Raji (cell line): ENCODE measurements around the gene COL1A1.

Experiments used
- POLR2A ChIP-seq: IDR thresholded peaks from 2 replicates; pipeline ENCODE4 v1.6.1; 2011; ENCODE audit warnings: low read depth, low read length, control low read depth; ENCODE audit not compliant: insufficient read depth

The COL1A1 gene

DNA sequence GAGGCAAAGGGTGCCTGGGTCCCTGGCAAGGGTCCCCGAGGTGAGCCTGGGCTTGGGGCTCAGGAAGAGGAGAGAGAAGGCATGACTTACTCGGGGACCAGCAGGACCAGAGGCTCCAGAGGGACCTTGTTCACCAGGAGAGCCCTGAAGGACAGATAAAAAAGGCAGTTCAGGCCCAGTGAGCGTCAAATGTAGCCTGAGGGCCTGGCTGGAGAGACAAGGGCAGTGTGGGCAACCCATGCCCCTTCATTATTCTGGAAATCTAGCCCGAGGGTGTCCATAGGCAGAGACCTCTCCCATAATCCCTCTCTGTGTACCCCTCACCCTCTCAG is 14.1 kb downstream of the COL1A1 start:
- TF ChIP-seq POLR2A: no peak

- TF ChIP-seq POLR2A: no peak
Observed at GRCh38 chr17:50186661-50187393, 14.6 kb downstream of the COL1A1 start.

DNA sequence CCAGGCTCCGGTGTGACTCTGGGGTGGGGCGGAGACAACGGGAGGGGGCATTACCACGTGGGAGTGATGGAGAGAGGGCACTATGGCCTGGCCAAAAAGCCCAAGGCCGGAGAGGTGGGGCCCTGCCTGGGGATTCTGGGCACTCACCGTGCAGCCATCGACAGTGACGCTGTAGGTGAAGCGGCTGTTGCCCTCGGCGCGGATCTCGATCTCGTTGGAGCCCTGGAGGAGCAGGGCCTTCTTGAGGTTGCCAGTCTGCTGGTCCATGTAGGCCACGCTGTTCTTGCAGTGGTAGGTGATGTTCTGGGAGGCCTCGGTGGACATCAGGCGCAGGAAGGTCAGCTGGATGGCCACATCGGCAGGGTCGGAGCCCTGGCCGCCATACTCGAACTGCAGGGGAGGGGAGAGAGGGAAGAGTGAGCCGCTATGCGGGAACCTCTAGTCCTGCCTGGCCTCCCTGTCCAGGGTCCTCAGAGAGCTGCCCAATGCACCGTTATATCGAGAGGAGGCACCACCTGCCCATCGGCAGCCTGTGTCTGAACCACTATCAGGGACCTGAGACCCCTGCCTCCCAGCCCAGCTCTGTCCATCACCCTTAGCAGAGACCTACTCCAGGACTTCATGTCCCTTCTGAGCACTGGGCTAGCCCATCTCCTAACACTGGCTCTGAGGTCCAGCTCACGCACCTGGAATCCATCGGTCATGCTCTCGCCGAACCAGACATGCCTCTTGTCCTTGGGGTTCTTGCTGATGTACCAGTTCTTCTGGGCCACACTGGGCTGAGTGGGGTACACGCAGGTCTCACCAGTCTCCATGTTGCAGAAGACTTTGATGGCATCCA is 15.6 kb downstream of the COL1A1 start:
- no peak for TF ChIP-seq POLR2A

GRCh38 chr17:50184611-50185398 is 16.6 kb downstream of the COL1A1 start:
- TF ChIP-seq POLR2A: no peak

GRCh38 chr17:50184064-50184463 is 17.4 kb downstream of the COL1A1 start:
- TF ChIP-seq POLR2A: no peak

DNA sequence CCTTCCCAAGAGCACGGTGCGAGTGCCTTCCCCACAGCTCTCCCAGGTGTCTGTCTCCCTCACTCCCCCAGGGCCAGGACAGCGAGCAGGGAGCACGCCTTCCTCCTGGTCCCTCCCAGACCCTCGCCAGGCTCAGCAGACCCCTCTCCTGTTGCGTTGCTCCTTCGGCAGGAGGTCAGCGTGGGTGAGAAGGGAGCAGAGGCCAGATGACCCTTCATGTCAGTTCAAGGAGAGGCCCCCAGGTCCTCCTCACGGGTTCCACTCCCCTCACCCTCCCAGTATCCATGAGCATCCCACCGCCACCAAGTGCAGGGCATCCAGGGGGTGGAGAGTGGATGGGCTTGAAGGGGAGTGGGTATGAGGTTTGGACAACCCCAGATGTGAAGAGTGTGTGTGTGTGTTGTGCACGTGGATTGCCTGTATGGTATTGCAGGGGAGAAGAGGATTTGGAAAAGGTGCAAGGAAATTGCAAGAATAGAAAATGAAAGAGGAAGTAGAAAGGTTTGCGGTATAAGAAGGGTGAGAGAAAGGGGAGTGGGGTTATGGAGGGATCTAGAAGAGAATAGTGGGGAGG is 17.9 kb downstream of the COL1A1 start:
- no peak for TF ChIP-seq POLR2A

- TF ChIP-seq POLR2A: no peak
Observed at GRCh38 chr17:50182783-50183420, 18.5 kb downstream of the COL1A1 start.

GRCh38 chr17:50181591-50182560 is 19.6 kb downstream of the COL1A1 start:
- no peak for TF ChIP-seq POLR2A

DNA sequence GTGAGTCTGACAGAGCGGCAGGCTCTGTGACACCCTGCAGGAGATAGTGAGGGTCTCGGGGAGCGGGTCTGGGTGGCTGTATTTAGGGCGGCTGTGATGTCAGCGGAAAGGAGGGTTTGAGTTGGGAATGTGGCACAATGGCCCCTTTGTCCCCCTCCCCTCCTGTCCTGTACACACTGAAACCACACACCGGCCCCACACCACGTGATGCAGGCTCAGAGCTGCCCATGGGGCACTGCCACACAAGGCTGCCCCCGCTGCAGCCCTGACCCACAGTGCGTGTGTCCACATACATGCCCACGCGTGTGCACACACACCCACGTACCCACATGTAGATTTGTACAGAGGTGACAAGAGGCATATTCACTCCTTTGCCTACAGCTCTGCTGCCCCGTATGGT is 20.3 kb downstream of the COL1A1 start:
- TF ChIP-seq POLR2A: no peak

GRCh38 chr17:50180620-50181019 is 20.8 kb downstream of the COL1A1 start:
- TF ChIP-seq POLR2A: no peak

DNA sequence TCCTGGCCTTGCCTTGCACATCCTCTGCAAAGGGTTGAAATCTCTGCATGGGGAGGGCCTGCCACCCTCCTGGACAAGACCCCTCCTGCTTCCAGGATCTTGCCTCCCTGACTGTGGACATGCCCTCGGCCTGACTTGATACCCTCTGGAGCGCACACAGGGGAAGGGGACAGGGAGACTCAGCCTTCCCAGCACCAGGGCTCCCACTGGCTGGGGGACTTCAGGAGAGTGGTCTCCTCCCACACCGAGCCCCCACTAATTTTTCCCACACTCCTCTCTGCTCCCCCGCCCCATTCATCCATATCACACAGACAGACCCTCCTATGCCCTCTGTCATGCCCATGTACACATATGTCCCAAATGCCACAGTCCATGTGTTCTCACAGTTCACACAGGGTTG is 21.3 kb downstream of the COL1A1 start:
- no peak for TF ChIP-seq POLR2A

DNA sequence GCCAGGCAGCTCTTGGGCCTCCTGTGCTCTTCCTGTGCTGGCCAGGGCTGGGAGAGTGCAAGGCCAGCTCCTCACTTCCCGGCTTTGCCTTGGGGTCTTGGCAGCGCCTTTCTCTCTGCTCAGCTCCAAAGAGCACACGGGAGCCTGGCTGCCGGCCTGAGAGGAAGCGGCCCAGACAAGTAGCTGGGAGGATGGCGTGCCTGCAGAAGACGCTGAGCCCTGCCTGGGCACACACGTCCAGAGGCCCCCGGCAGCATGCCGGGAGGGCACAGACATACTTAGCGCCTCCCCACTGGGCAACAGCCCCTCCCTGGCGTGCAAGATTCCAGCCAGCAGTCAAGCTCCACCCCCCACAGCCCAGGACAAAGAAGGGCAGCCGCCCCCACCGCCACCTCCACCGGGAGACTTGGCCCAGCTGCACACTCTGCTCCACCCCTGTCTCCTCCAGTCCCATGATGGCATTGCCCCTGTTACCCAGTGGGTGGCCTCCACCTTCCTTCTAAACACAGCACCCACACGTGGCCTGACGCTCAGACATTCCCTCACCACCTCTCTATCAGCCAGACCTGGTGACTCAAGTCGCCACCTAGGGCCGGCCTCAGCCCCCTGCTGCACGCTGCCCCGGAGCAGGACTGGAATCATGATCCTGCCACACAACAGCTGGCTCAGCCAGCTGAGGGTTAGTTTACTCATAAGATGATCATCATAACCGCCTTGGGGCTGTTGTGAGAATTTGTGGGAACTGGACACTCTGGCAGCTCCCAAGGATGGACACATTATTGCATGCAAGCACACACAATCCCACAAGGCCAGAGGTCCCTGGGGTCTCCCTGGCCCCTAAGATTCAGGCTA is 23.2 kb downstream of the COL1A1 start:
- TF ChIP-seq POLR2A: no peak

GRCh38 chr17:50177476-50177875 is 24.0 kb downstream of the COL1A1 start:
- TF ChIP-seq POLR2A: no peak
